Ishikawa (cell line): ENCODE measurements around the gene CNTNAP2.

Source experiments
- CEBPB ChIP-seq: IDR thresholded peaks from 2 replicates; pipeline ENCODE4 v1.6.1; 2012
- CREB1 ChIP-seq: IDR thresholded peaks from 2 replicates; pipeline ENCODE4 v1.6.1; 2012; ENCODE audit warnings: low read depth
- EGR1 ChIP-seq: IDR thresholded peaks from 2 replicates; pipeline ENCODE4 v1.6.1; 2012
- EP300 ChIP-seq: IDR thresholded peaks from 2 replicates; pipeline ENCODE4 v1.6.1; 2012; ENCODE audit warnings: borderline replicate concordance
- FOXM1 ChIP-seq: IDR thresholded peaks from 2 replicates; pipeline ENCODE4 v1.6.1; 2012; ENCODE audit warnings: low read depth, borderline replicate concordance
- NFIC ChIP-seq: IDR thresholded peaks from 2 replicates; pipeline ENCODE4 v1.6.1; 2012
- RAD21 ChIP-seq: IDR thresholded peaks from 2 replicates; pipeline ENCODE4 v1.6.1; 2012; ENCODE audit warnings: low read depth
- REST ChIP-seq: IDR thresholded peaks from 2 replicates; pipeline ENCODE4 v1.6.1; 2012; ENCODE audit warnings: low read depth, mild to moderate bottlenecking
- TAF1 ChIP-seq: IDR thresholded peaks from 2 replicates; pipeline ENCODE4 v1.6.1; 2012; ENCODE audit warnings: low read depth, mild to moderate bottlenecking
- TCF12 ChIP-seq: IDR thresholded peaks from 2 replicates; pipeline ENCODE4 v1.6.1; 2012; ENCODE audit warnings: low read depth
- TEAD4 ChIP-seq: IDR thresholded peaks from 2 replicates; pipeline ENCODE4 v1.6.1; 2012
- YY1 ChIP-seq: IDR thresholded peaks from 2 replicates; pipeline ENCODE4 v1.6.1; 2012; ENCODE audit warnings: low read depth
- ZBTB7A ChIP-seq: IDR thresholded peaks from 2 replicates; pipeline ENCODE4 v1.6.1; 2012; ENCODE audit warnings: low read depth
- TF ChIP-seq, protein P1 (sequence below): IDR thresholded peaks from 2 replicates; pipeline ENCODE4 v1.6.1; 2012
- TF ChIP-seq, protein P2 (sequence below): IDR thresholded peaks from 2 replicates; pipeline ENCODE4 v1.6.1; 2012

CNTNAP2 gene

DNA sequence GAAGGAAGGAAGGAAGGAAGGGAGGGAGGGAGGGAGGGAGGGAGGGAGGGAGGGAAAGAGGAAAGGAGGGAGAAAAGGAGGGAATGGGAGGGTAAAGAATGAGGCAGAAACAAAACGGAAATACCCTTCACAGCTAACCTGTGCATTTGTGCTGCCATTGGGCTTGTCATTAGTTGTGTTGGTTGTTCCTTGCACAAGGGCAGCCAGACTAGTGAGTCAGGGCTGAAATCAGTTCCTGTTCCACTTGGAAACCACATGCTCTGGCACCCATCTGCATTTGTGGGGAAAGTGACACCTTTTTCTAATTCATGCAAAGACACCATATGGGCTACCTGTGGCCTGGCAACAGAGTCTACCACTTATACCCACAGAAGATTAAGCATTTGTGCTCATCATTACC, 1469.9 kb downstream of the CNTNAP2 start:
- TF ChIP-seq FOXM1 (no peak), REST (no peak), RAD21 (no peak), CEBPB (no peak), TCF12 (no peak), ZBTB7A (no peak), TEAD4 (no peak), CREB1 (no peak), YY1 (no peak)
- TF ChIP-seq, protein P1, sequence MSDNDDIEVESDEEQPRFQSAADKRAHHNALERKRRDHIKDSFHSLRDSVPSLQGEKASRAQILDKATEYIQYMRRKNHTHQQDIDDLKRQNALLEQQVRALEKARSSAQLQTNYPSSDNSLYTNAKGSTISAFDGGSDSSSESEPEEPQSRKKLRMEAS: no peak

DNA sequence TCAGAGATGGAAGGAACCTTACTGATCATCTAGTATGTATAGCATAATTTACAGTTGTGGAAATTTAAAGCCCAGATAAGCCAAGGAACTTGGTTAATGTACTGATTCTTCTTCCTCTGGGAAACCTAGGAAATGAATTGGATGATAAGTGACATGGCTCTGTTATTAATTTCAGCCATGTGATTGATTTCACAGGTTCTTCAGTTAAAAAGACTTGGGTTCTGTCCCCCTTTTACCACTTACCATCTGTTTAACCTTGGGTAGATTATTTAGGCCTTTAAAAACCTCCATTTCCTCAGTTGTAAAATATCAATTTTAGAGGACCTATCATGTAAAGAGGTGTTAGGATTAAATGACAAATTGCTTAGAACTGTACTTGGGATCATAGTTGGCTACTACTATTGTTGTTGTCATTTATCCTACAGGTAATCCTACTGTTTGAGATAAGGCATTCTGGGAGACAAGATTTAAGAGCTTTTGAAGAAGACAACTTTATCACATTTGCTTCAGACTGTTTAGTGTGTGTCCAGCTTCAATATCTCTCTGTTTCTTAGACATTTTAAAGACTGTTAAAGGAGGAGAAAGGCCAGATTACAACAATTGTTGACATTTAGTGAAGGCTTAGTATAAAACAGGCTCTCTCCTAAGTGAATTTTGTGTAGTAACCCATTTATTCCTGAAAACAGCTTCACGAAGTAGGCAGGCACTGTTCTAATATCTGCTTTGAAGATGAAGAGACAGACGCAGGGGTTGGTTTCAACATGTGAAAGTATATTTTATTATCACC, 1476.9 kb downstream of the CNTNAP2 start:
- TF ChIP-seq, protein P1: no peak
- TF ChIP-seq CEBPB (no peak), TEAD4 (no peak), RAD21 (no peak), EGR1 (no peak), EP300 (no peak), FOXM1 (no peak), CREB1 (no peak), NFIC (no peak), TAF1 (no peak), TCF12 (no peak), ZBTB7A (no peak), YY1 (no peak), REST (no peak)
- TF ChIP-seq, protein P2, sequence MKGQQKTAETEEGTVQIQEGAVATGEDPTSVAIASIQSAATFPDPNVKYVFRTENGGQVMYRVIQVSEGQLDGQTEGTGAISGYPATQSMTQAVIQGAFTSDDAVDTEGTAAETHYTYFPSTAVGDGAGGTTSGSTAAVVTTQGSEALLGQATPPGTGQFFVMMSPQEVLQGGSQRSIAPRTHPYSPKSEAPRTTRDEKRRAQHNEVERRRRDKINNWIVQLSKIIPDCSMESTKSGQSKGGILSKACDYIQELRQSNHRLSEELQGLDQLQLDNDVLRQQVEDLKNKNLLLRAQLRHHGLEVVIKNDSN: no peak

DNA sequence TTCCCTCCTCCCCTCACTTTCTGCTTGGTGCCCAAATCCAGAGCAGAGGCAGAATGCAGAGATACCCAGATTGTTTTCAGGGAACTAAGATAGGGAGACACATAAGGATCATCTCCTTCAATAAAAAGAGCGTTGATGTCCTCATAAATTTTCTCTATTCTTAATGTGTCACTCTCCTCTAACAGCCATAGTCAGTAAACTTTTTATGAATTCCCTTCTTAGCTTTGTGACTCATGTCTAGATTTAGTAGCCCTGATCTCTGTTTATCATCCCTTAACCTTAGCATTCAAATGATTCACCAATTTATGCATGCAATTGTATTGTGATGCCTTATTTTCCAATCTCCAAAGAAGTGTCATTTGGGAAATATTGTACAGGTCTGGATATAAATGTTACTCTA, 1478.4 kb downstream of the CNTNAP2 start:
- TF ChIP-seq YY1: no peak
- TF ChIP-seq EGR1: no peak
- TF ChIP-seq FOXM1: no peak
- TF ChIP-seq ZBTB7A: no peak
- TF ChIP-seq, protein P1: no peak
- no peak for TF ChIP-seq NFIC
- TF ChIP-seq TAF1: no peak
- no peak for TF ChIP-seq EP300
- TF ChIP-seq RAD21: no peak
- TF ChIP-seq TCF12: no peak
- TF ChIP-seq TEAD4: no peak
- TF ChIP-seq CREB1: no peak
- TF ChIP-seq, protein P2: no peak
- TF ChIP-seq REST: no peak
- TF ChIP-seq CEBPB: no peak

- TF ChIP-seq, protein P2: no peak
- TF ChIP-seq EGR1 (no peak), ZBTB7A (no peak), YY1 (no peak), TAF1 (no peak), NFIC (no peak), FOXM1 (no peak), TCF12 (no peak), EP300 (no peak)
- TF ChIP-seq, protein P1: no peak
Measured at GRCh38 chr7:147605323-147605722, 1488.7 kb downstream of the CNTNAP2 start.
